SK-N-SH (cell line): Measurements from ENCODE around the gene TSC1. TPM values are rescaled to one million over a fixed set of nuclear protein-coding genes. Genes with fewer than 3 reads are reported as not detected.

Experiments
- CTCF ChIA-PET: fragments of 300-600, 350-600 bp; formaldehyde crosslinking; extraction: SDS; loops from one replicate; lab custom pipeline; 2021; lab: Yijun Ruan, JAX
- POLR2A ChIA-PET: fragments of 350-600 bp; sonication (Branson Sonifier 250); formaldehyde crosslinking; extraction: SDS; loops from one replicate; lab custom pipeline; 2020; ENCODE audit warnings: antibody characterized with exemption, inconsistent platforms; lab: Yijun Ruan, JAX
- DNase-seq: peaks from one replicate; pipeline ENCODE4 v3.0.0; 2012
- H2AFZ ChIP-seq: fragments of 200-600 bp; sonication (generic); 2 replicates; pipeline ENCODE4 v1.8.1; 2016; ENCODE audit warnings: antibody characterized with exemption, mild to moderate bottlenecking, low read depth
- H3F3A ChIP-seq: fragments of 200-600 bp; sonication (generic); replicated peaks from 2 replicates; pipeline ENCODE3; 2016; ENCODE audit warnings: antibody characterized with exemption, mild to moderate bottlenecking; ENCODE audit not compliant: insufficient read depth
- H3K27ac ChIP-seq, 2 experiments: fragments of 200-500 bp in 1 of 2; fragments of 200-600 bp in 1 of 2; sonication (Bioruptor generic) in 1 of 2; sonication (generic), shearing (Covaris generic) in 1 of 2; 2 replicates each; pipeline versions ENCODE4 v1.5.1 to v1.6.1; 2014 to 2016; ENCODE audit warnings: low read depth in 2 of 2, inconsistent platforms in 1 of 2, low read length in 1 of 2, mild to moderate bottlenecking in 1 of 2, mixed read lengths in 1 of 2
- H3K27me3 ChIP-seq: fragments of 200-600 bp; sonication (generic), shearing (Covaris generic); 2 replicates; pipeline ENCODE4 v1.6.1; 2016; ENCODE audit warnings: mixed run types; ENCODE audit not compliant: insufficient read depth
- H3K36me3 ChIP-seq, 2 experiments: fragments of 200-500 bp in 1 of 2; fragments of 200-600 bp in 1 of 2; sonication (Bioruptor generic) in 1 of 2; sonication (generic) in 1 of 2; replicated peaks in 1 of 2; 2 replicates each; pipeline versions ENCODE3 to v1.5.1; 2014 to 2016; ENCODE audit warnings: low read length in 1 of 2, mild to moderate bottlenecking in 1 of 2; ENCODE audit not compliant: insufficient read depth in 2 of 2, control insufficient read depth in 1 of 2
- H3K4me1 ChIP-seq, 2 experiments: fragments of 200-500 bp in 1 of 2; fragments of 200-600 bp in 1 of 2; sonication (Bioruptor generic) in 1 of 2; sonication (generic), shearing (Covaris generic) in 1 of 2; 2 replicates each; pipeline versions ENCODE4 v1.5.1 to v1.6.1; 2014 to 2016; ENCODE audit warnings: low read depth in 1 of 2, low read length in 1 of 2, mixed run types in 1 of 2; ENCODE audit not compliant: insufficient read depth in 2 of 2, control insufficient read depth in 1 of 2
- H3K4me2 ChIP-seq: fragments of 200-600 bp; sonication (generic), shearing (Covaris generic); 2 replicates; pipeline ENCODE4 v1.6.1; 2017; ENCODE audit warnings: mixed run types
- H3K4me3 ChIP-seq, 2 experiments: fragments of 200-500 bp in 1 of 2; fragments of 200-600 bp in 1 of 2; sonication (Bioruptor generic) in 1 of 2; sonication (generic), shearing (Covaris generic) in 1 of 2; 2 replicates each; pipeline versions ENCODE4 v1.5.1 to v1.8.1; 2014 to 2016; ENCODE audit warnings: low read depth in 2 of 2, inconsistent platforms in 1 of 2, low read length in 1 of 2, mild to moderate bottlenecking in 1 of 2, mixed read lengths in 1 of 2, moderate library complexity in 1 of 2
- H3K79me2 ChIP-seq: fragments of 200-600 bp; sonication (generic); 2 replicates; pipeline ENCODE4 v1.8.1; 2017; ENCODE audit warnings: mild to moderate bottlenecking; ENCODE audit not compliant: insufficient read depth
- H3K9ac ChIP-seq: fragments of 200-600 bp; sonication (generic); 2 replicates; pipeline ENCODE4 v1.6.1; 2017; ENCODE audit warnings: mixed run types
- H3K9me2 ChIP-seq: fragments of 200-600 bp; sonication (generic); 2 replicates; pipeline ENCODE4 v1.6.1; 2017; ENCODE audit warnings: mixed run types
- H3K9me3 ChIP-seq: fragments of 200-600 bp; sonication (generic); 2 replicates; pipeline ENCODE4 v1.6.1; 2017; ENCODE audit warnings: mixed run types, mild to moderate bottlenecking, moderate library complexity
- H4K20me1 ChIP-seq: fragments of 200-600 bp; sonication (generic); 2 replicates; pipeline ENCODE4 v1.6.1; 2017; ENCODE audit warnings: mild to moderate bottlenecking, mixed run types; ENCODE audit not compliant: insufficient read depth
- EP300 ChIP-seq, 2 experiments: IDR thresholded peaks; 2 replicates each; pipeline versions ENCODE4 v1.4.0 to v1.6.1; 2012; ENCODE audit warnings: borderline replicate concordance in 1 of 2, low read depth in 1 of 2, low read length in 1 of 2
- FOXJ3 ChIP-seq: sonication (generic); formaldehyde crosslinking; IDR thresholded peaks from 2 replicates; pipeline ENCODE4 v1.5.1; 2020; ENCODE audit warnings: mild to moderate bottlenecking, missing genetic modification reagents
- GATA2 ChIP-seq: sonication (generic); formaldehyde crosslinking; IDR thresholded peaks from 2 replicates; pipeline ENCODE4 v1.5.0; 2020; ENCODE audit warnings: mild to moderate bottlenecking, missing genetic modification reagents
- MEF2A ChIP-seq: IDR thresholded peaks from 2 replicates; pipeline ENCODE4 v1.4.0; 2012; ENCODE audit warnings: low read depth, borderline replicate concordance
- MXI1 ChIP-seq: IDR thresholded peaks from 2 replicates; pipeline ENCODE4 v1.6.1; 2012; ENCODE audit warnings: mild to moderate bottlenecking, low read depth, low read length, improper control_type of control experiment
- RAD21 ChIP-seq: IDR thresholded peaks from 2 replicates; pipeline ENCODE4 v1.6.1; 2012; ENCODE audit warnings: mild to moderate bottlenecking, low read length
- TCF12 ChIP-seq: IDR thresholded peaks from 2 replicates; pipeline ENCODE4 v1.4.0; 2012
- WGBS: methylation state at CpG from one replicate; pipeline ENCODE4 v1.1.6; 2017; ENCODE audit warnings: low lambda C conversion rate; 5-methylcytosine and 5-hydroxymethylcytosine counted together
- polyA plus RNA-seq, 3 experiments: library from polyadenylated mRNA; depleted of rRNA; stranded (reverse); fragments of >200 nt; gene quantifications; 2 replicates each; pipeline ENCODE4 v1.2.3, GENCODE V29; 2012
- TF ChIP-seq, protein P1 (sequence below): fragments of 150-350 bp; IDR thresholded peaks from 2 replicates; pipeline ENCODE4 v1.6.1; 2016; ENCODE audit warnings: mild to moderate bottlenecking, low read depth, low read length

The TSC1 gene
- polyA plus RNA-seq, 1 of the 3 experiments (the other 2 are of a cell fraction) = 18.3 TPM

- Histone ChIP-seq H3K27me3 (no peaks in the 10 kb centered on the region), H2AFZ (no peak overlapping the region), H3F3A (no peaks in the 10 kb centered on the region), H3K79me2 (no peaks in the 10 kb centered on the region), H3K4me2 (no peak overlapping the region), H3K4me1 (no peaks in the 10 kb centered on the region), H4K20me1 (no peaks in the 10 kb centered on the region), H3K9me3 (no peaks in the 10 kb centered on the region), H3K9ac (no peak overlapping the region), H3K27ac (no peak overlapping the region), H3K36me3 (no peaks in the 10 kb centered on the region), H3K9me2 (no peaks in the 10 kb centered on the region), H3K4me3 (no peak overlapping the region)
- TF ChIP-seq MEF2A (no peak), EP300 (IDR thresholded peaks at IDR 0.05; ENCODE audit: borderline replicate concordance in 1 of 2, low read depth in 1 of 2, low read length in 1 of 2) (no peak), FOXJ3 (CRISPR knock-in tag) (no peak), RAD21 (no peak), MXI1 (no peak), TCF12 (no peak)
- ChIA-PET POLR2A (no interaction called here), CTCF (interaction anchor here (0.5 to 4.7 kb wide), 4 partner anchors 8 to 292 kb away, joined by 3 to 26 read pairs (median 3); no protein-coding TSS in a partner anchor)
- WGBS = 71% methylated on average over 6 of the region's 9 CpGs
- DNase-seq = no peak
Observed at GRCh38 chr9:132885720-132886333, 58.6 kb downstream of the TSC1 start.

- Histone ChIP-seq H3K9ac (no peak overlapping the region), H3K36me3 (no peaks in the 10 kb centered on the region), H4K20me1 (no peaks in the 10 kb centered on the region), H3K9me3 (no peaks in the 10 kb centered on the region), H3K79me2 (no peaks in the 10 kb centered on the region), H3K4me3 (no peak overlapping the region), H3K9me2 (no peaks in the 10 kb centered on the region), H2AFZ (no peak overlapping the region), H3K4me2 (no peak overlapping the region), H3K27me3 (no peaks in the 10 kb centered on the region), H3K4me1 (no peaks in the 10 kb centered on the region; a peak in 1 of 4 replicates), H3K27ac (no peak overlapping the region), H3F3A (no peaks in the 10 kb centered on the region)
- TF ChIP-seq, protein P1, sequence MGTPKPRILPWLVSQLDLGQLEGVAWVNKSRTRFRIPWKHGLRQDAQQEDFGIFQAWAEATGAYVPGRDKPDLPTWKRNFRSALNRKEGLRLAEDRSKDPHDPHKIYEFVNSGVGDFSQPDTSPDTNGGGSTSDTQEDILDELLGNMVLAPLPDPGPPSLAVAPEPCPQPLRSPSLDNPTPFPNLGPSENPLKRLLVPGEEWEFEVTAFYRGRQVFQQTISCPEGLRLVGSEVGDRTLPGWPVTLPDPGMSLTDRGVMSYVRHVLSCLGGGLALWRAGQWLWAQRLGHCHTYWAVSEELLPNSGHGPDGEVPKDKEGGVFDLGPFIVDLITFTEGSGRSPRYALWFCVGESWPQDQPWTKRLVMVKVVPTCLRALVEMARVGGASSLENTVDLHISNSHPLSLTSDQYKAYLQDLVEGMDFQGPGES = no peak
- TF ChIP-seq GATA2 (CRISPR knock-in tag) = no peak
- DNase-seq = no peak
- ChIA-PET CTCF (interaction anchor here (1.2 to 4.7 kb wide), 2 partner anchors 19 to 34 kb away, joined by 3 to 26 read pairs; no protein-coding TSS in a partner anchor), POLR2A (no interaction called here)
- WGBS = 90% methylated on average over 18 of the region's 27 CpGs
Observed at GRCh38 chr9:132883349-132884294, 60.8 kb downstream of the TSC1 start.
